Posterior cingulate gyrus (tissue), 11 donors: ENCODE measurements around the gene CAPN8.

ENCODE experiments used
- DNase-seq, 10 donors: peaks; one replicate each; pipeline versions ENCODE4 v3.0.0 to v3.0.0-alpha.2; 2020 to 2021; ENCODE audit warnings: mixed read lengths in 3 of 10
- intact Hi-C: fragments of 100-400 bp; cut with DNase I; formaldehyde crosslinking; loops from one replicate; pipeline ENCODE4 v1.15.1; 2023

CAPN8 gene

GRCh38 chr1:223665592-223666312 is at the start of gene CAPN8:
Gene CAPN8, minus strand, starts transcription at chr1:223665701. Its CDS starts 55 bp downstream, at chr1:223665646.
- DNase-seq: no peak
- intact Hi-C loops: no loop called here

DNA sequence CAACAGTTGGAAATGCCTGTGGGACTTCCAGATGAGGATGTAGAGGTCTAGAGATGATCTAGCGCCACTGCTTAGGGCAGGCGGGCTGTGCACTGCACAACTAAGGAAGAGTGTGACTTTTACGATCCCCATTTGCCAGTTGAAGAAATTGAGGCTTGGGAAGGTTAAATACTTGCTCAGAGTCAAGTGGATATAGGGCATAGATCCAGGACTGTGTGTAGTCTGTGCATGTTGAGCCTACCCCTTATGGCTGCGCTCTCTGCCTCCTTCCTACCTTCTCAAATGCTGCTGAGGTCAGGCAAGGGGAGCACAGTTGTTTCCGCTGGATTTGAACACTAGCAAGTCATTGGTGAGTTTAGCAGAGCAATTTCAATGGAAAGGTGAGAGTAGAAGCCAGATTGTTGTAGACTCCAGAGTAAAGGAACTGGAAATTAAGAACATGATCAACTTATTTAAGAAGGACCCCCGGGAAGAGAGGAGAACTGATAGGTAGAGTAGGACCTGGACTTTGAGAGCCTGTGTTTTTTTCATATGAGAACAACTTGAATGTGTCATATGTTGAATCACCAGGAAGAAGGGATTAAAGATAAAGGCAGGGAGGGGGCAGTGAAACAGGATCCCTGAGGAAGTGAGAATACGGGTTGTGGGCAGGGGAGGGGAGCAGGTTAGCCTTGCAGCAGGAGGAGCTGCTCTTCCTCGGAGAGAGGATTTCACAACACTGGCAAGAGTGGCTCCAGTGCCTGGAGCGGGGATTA is 49.5 kb upstream of the CAPN8 start:
- intact Hi-C loops: no loop called here
- peak in 1 of 10 donors; percentile 66 for DNase-seq

DNA sequence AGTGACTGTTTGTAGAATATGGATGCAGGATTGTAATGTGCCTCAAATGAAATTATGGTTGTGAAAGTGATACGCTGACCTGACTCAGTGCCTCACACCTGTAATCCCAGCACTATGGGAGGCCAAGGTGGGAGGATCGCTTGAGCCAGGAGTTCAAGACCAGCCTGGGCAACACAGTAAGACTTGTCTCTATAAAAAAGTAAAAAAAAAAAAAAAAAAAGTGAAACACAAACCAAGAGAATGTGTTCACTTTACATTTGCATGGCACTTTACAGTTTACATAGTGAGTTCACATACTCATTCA is 48.9 kb upstream of the CAPN8 start:
- intact Hi-C loops: no loop called here
- DNase-seq: no peak

DNA sequence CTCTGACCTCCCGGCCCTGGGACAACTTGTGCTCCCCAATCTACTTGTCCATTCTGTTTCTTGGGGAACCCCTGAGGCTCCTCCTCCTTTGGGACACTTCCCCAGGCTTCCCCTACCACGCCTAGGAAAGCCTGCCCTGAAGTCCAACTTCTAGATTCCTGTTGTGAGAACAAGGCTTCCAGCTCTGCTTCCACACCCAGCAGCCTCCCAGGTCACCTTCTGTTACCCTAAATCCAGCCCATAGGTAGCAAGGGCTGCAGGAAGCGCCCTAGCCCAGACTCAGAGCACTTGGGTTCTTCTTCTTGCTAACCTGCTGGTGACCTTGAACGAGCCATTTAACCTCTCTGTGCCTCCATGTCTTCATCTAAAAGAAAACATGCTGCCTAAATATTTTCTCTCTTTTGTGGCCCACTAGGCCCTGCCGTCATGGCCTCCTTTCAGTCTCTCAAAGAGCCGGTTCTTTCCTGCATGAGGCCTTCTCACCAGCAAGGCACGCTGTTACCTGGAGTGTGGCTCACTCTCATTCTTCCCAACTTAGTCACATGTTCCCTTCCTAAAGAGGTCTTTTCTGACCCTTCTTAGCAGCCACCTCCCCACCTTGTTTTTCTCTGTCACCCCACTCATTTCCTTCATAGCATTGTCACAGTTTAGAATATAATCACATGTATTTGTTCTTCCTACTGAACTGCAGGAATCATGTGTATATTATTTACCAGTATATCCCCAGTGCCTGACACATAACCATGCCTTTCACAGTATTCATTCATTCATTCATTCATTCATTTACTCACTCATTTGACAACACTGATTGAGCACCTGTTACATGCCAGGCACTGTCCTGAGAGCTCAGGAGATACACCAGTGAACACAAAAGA is 48.3 kb upstream of the CAPN8 start:
- DNase-seq: no peak
- intact Hi-C loops: loop anchor here (2.0 kb wide), 1 partner anchor 131 kb away; the partner anchor contains the start of gene TP53BP2

DNA sequence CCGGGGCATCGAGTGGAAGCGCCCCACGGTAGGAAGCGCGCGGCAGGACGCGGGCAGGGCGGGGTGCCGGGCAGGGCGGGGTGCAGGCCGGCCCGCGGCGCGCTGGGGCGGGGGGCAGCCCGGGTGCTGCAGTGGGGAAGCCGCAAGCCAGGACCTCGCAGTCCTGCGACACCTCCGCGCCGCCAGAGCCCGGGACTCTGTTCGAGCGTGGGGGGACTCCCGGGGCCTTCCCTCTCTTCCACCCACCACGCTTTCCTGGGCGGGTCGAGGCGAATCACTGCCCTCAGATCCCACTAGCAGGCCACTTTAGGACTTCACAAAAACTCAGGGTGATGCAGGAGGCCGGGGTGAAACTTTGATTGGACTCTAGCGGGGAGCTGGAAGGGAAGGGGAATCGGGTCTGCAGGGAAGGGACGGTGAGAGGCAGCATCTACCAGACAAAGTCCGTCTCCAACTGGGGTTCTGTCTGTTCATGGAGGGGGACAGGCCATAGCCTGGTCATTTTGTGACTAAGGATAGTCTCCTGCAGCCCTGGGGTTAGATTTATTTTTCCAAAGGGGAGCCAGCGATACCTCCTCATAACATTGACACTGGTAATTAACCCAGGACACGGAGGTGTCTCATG is 47.5 kb upstream of the CAPN8 start:
- peak in 2 of 10 donors; percentile 23 to 81 for DNase-seq
- intact Hi-C loops: loop anchor here (1.0 to 2.0 kb wide), 2 partner anchors 36 to 132 kb away; partner anchors contain the start of gene TP53BP2

DNA sequence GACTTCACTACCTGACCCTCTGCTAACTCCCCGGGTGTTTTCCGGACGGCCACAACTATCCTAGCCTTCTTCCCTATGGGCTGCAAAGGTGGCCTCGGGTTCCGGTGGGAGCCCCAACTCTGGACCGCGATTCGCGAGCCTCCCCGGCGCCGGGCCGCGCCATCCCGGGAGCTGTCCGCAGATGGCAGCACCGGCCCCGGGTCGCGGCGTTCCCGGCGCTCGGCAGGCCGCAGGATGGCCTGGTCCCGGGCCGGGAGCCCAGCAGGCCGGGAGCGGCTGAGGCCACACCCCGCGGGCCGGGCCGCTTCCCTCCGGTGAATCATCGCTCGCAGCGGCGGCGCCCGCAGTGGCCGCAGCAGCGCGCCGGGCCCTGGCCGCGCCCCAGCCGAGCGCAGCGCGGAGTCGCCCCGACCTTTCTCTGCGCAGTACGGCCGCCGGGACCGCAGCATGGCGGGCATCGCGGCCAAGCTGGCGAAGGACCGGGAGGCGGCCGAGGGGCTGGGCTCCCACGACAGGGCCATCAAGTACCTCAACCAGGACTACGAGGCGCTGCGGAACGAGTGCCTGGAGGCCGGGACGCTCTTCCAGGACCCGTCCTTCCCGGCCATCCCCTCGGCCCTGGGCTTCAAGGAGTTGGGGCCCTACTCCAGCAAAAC is 46.8 kb upstream of the CAPN8 start, which contains the start of gene CAPN2:
Gene CAPN2, plus strand, starts transcription at position 346 of the 656 bp plus-strand sequence. Its CDS starts 102 bp downstream, at position 448.
- intact Hi-C loops: loop anchor here (1.0 to 2.0 kb wide), 2 partner anchors 37 to 132 kb away; partner anchors contain the start of gene TP53BP2
- peak; percentile 53 to 96 (median 70) for DNase-seq

DNA sequence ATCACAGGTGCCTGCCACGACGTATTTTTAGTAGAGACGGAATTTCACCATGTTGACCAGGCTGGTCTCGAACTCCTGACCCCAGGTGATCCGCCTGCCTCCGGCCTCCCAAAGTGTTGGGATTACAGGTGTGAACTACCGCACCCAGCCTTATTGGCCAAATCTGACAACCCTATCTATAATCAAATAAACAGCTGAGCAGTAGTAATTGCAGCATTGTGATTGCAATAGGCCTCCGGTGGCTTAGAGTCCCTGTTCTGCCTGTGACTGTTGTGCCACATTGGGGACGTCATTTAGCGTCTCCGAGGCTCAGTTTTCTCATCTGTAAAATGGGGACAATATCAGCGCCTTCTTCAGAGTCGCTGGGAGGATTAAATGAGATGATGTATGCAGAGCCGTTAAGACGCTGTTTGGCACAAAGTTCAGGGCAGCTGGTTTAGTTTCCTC is 46.3 kb upstream of the CAPN8 start:
- no peak for DNase-seq
- intact Hi-C loops: loop anchor here (1.0 to 2.0 kb wide), 2 partner anchors 38 to 133 kb away; partner anchors contain the start of gene TP53BP2

DNA sequence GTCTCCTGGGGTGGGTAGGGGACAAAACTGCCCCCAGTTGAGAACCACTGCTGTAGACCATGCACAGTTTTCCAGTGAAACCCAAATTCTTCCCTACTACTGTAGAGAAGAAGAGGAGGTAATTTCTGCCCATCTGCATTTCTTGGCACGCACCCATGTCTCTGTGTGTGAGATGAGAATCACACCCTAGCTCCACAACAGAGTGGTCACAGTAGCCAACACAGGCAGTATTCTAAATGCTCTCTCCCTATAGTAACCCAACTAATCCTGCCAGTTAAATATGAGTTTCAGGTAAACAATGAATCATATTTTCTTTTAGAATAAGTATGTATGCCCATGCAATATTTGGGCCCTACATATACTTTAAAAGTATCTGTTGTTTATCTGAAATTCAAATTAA is 45.7 kb upstream of the CAPN8 start:
- DNase-seq: peak in 2 of 10 donors; percentile 47 to 54

DNA sequence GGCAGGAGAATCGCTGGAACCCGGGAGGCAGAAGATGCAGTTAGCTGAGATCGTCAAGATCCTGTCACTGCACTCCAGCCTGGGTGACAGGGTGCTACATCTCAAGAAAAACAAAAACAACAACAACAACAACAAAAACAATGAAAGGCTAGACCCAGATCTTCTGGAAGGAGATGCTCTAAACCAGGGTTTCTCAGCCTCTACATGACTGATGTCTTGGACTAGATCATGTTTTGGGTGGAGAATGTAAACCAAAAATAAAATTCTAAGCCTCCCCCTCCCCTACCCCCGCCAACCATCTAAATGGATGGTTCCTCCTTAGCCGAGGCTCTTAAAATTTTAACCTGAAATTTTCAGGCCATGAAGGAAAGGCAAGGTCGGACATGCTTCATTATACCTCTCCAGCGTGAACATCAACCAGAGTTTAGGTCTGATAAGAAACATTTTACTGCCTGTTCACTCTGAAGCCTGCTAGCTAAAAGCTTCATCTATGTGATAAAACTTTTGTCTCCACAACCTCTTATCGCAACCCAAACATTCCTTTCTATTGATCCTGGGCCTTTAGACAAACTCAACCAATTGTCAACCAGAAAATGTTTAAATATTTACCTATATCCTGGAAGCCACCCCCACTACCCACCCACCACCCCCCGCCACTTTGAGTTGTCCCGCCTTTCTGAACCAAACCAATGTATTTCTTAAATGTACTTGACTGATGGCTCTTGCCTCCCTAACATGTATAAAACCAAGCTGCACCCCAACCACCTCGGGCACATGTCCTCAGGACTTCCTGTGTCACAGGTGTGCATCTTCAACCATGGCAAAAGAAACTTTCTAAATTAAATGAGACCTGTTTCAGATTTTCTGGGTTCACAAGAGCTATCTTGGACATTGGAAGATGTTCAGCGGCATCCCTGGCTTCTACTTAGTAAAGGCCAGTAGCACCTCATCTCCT is 45.0 kb upstream of the CAPN8 start:
- DNase-seq: no peak
- intact Hi-C loops: no loop called here

More for the DNA sequence above, 45.7 kb upstream of the CAPN8 start:
- intact Hi-C loops: no loop called here

- intact Hi-C loops: no loop called here
These were observed 44.1 kb upstream of the CAPN8 start for GRCh38 chr1:223709598-223709997.

DNA sequence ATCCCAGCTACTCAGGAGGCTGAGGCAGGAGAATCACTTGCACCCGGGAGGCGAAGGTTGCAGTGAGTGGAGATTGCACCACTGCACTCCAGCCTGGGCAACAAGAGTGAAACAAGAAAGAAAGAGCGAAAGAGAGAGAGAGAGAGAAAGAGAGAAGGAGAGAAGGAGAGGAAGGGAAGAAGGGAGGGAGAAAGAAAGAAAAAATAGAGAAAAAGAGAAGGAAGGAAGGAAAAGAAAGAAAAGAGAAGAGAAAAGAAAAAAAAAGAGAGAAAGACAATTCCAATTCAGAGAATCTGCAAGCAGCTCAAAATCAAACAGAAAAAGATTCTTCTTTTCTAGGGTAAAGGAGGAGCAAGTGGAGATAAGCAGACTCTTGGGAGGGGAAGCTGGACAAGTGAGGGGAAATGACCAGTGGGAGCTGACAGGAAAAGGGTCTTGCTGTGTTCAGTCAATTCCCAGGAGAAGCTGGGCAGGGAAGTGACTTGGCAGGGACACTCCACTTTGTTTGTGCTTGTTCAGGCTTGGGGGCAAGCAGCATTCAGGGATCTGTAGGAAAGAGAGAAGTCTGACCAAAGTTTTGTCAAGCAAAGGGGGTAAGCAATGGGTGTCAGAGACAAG is 43.3 kb upstream of the CAPN8 start:
- intact Hi-C loops: no loop called here
- no peak for DNase-seq

More at GRCh38 chr1:223709598-223709997, 44.1 kb upstream of the CAPN8 start:
- DNase-seq: no peak

DNA sequence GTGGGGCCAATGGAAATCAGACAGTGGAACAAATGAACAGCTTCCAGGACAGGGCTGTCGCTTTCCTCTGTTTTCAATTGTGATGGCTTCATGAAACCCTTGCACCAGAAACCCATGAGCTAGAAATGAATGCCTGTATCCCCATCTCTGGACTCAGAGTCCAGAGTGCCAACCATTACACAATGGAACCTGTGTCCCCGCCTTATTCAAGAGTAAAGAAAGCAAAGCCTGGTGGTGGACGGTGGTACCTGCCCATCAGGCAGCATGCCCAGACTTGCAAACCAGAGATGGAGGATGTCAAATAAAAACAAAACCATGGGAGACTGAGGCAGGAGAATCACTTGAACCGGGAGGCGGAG is 42.5 kb upstream of the CAPN8 start:
- intact Hi-C loops: no loop called here
- no peak for DNase-seq

DNA sequence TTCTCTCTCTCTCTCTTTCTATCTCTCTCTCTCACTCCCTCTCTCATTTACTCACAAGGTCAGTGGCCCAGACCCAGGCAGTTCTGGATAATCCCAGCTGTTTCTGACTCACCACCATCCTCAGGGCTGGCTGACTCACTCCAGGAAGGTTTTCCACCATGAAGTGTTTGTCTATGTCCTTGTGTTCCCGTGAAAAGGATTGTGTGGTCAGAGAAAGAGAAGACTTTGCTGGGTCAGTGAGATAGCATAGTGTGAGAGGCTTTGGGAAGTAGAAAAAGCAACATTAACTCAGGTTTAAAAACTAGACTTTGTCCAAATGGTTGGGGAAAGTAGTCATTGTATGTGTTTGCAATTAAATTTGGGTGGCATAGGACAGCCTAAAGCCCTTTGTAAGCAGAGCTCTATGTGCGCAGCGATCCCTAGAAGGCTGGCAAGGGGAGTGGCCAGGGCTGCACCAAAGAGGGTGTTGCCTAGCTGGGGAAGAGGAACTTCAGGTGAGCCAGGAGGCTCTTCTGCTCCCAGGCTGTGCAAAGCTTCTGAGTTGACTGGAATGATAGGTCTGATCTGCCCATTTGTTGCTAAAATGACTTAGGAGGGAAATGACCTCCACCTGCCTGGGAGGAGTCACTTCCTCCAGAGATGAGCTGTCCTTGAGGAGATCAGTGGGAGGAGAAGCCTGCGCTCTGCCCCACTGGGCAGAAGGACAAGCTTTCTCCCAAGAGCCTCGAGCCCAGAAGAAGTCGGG is 41.9 kb upstream of the CAPN8 start:
- intact Hi-C loops: no loop called here
- no peak for DNase-seq

DNA sequence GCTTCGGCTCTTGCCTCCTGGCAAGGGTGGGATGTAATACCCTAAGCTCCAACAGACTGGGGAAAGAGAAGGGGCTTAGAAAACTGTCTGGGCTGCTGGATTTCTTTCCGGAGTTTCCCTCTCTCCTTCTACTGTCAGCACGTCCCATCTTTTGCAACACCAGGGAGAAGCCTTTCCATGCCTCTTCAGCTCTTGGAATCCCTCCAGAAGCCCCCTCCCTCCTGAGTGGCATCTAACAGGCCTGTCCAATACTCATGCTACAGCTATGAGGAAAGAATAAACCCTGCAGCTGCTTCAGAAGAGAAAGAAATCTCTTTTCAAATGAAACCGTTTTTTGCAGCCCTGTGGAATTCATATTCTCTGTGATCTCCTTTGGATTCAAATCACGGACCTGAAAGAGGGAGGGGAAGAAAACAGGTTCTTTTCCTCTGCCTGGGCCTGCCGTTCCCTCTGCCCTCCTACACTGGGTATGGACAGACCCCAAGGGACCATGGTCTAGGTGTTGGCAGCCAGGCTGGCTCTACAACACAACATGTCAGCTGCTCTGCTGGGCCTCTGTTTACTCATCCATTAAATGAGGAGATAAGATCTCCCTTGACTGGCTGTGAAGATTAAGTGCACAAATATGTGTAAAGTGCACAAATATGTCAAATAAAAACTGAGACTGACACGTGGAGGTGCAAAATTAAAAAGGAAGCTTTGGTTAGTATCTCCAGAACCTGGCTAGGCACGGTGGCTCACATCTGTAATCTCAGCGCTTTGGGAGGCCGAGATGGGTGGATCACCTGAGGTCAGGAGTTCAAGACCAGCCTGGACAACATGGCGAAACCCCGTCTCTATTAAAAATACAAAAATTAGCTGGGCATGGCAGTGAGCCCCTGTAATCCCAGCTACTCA is 40.8 kb upstream of the CAPN8 start:
- intact Hi-C loops: no loop called here
- DNase-seq: no peak

GRCh38 chr1:223704921-223705878 is 39.7 kb upstream of the CAPN8 start:
- no peak for DNase-seq
- intact Hi-C loops: no loop called here
